NCI-H82 (cell line): ENCODE results near the gene SP7.
A peak's percentile ranks its signal among the peaks of the same experiment; 100 is the strongest.
"Not testable (repeated sequence)": the region's sequence is repeated elsewhere in the genome, so short reads cannot be mapped to it uniquely, and the experiment has no call there.

ENCODE experiments used
- DNase-seq: peaks from one replicate; lab custom pipeline; 2025; lab: John Stamatoyannopoulos, UW

The SP7 gene

GRCh38 chr12:53336181-53336681 is at the start of gene SP7:
Gene SP7 (minus strand): TSS chr12:53336354. CDS start chr12:53335646, 708 bp downstream.
- DNase-seq = no peak

GRCh38 chr12:53383258-53383657 is 47.1 kb upstream of the SP7 start:
- DNase-seq = no peak

DNA sequence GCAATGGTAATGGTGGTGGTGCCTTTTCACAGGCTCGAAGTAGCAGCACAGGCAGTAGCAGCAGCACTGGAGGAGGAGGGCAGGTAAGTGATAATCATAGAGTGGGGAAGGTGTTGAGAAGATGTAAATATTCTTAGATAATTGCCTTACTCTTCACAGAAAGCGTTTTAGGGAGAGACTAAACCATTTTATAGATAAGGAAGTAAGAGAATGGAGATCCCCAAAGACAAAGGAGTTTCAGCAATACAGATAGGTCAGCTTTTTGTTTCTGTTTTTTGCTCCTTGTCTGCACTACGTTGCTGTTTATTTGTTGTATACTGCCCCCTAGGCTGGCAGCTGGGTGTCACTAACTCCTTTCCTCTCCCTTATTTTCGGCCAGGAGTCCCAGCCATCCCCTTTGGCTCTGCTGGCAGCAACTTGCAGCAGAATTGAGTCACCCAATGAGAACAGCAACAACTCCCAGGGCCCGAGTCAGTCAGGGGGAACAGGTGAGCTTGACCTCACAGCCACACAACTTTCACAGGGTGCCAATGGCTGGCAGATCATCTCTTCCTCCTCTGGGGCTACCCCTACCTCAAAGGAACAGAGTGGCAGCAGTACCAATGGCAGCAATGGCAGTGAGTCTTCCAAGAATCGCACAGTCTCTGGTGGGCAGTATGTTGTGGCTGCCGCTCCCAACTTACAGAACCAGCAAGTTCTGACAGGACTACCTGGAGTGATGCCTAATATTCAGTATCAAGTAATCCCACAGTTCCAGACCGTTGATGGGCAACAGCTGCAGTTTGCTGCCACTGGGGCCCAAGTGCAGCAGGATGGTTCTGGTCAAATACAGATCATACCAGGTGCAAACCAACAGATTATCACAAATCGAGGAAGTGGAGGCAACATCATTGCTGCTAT is 45.8 kb upstream of the SP7 start:
- peak; percentile 62 for DNase-seq

GRCh38 chr12:53380794-53381730 is 44.9 kb upstream of the SP7 start:
- DNase-seq = peak; percentile 42

GRCh38 chr12:53380104-53380793 is 44.1 kb upstream of the SP7 start, which contains the start of gene SP1:
Gene SP1 (plus strand): TSS chr12:53380176. CDS start chr12:53380292, 116 bp downstream.
- peak; percentile 93 for DNase-seq

DNA sequence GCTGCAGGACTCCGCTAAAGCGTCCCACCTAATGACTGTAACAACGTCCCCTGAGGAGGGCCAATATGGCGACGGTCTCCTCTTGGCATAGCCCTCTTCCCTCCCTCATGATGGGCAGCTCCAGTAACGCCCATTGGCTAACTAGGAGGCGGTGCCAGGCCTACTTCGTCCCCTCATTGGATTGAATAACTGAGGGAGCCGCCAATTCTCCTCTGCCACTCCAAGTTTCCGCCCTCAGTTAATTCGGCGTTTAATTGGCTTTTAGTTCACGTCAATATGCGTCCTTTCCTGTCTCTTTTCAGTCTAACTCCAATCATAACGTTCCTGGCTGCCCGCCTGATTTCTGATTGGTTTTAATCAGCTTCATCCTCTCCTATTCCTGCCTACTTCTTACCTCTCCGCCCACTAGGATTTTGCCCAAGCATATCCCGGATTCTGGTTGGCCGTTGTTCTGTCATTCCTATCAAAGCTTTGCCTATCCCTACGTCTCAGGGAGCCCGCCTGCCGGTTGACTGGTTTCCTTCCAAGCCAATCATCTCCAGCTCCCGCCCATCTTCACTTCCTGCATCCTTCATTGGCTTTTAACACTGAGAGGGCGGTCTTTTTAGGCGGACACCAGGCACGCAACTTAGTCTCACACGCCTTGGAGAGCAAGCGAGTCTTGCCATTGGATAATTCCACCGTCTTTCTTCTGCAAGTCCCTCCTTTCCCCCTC is 43.4 kb upstream of the SP7 start:
- DNase-seq = peak; percentile 100

GRCh38 chr12:53378724-53379388 is 42.7 kb upstream of the SP7 start:
- DNase-seq = peak; percentile 45

GRCh38 chr12:53378222-53378621 is 42.1 kb upstream of the SP7 start:
- DNase-seq = peak; percentile 32

DNA sequence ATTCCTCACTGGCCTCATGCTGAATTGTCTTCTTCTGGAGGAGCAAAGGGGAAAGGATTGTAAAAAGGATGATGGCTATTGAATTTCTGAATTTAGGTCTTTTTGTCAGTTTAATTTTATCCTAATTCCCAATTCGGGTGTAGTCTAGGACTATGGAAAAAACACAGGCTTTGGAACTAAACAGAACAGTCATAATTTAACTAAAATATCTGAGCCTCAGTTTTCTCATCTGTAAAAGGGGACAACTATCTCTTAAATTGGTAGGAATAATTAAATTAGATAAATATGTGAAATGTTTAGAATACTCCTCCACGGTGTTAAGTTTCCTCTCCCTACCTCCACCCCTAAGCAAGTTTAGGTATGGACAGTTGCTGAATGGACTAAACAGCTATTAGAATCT is 40.6 kb upstream of the SP7 start:
- DNase-seq = no peak

GRCh38 chr12:53374277-53374676 is 38.1 kb upstream of the SP7 start:
- not testable (repeated sequence) for DNase-seq

DNA sequence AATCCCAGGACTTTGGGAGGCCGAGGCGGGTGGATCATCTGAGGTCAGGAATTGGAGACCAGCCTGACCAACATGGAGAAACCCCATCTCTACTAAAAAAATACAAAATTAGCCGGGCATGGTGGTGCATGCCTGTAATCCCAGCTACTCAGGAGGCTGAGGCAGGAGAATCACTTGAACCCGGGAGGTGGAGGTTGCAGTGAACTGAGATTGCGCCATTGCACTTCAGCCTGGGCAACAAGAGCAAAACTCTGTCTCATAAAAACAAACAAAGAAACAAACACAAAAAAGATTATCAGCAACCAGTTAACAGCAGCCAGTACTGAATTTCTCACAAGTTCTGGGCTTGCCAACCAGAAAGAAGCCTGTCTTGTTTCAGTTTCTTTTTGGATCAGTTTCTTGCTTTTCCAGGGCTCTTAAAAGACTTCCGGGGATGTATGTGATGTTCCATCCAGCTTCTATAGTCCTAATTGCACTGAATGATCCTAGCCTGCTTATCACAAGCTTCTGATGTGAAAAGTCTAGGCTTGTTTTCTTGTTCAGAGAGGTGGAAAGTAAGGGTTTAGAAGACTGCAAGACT is 37.5 kb upstream of the SP7 start:
- DNase-seq = not testable (repeated sequence)

- no peak for DNase-seq
Measured at GRCh38 chr12:53365245-53365904, 29.2 kb upstream of the SP7 start.

GRCh38 chr12:53361638-53362037 is 25.5 kb upstream of the SP7 start:
- DNase-seq = not testable (repeated sequence)

GRCh38 chr12:53358836-53359419 is 22.8 kb upstream of the SP7 start:
- no peak for DNase-seq

DNA sequence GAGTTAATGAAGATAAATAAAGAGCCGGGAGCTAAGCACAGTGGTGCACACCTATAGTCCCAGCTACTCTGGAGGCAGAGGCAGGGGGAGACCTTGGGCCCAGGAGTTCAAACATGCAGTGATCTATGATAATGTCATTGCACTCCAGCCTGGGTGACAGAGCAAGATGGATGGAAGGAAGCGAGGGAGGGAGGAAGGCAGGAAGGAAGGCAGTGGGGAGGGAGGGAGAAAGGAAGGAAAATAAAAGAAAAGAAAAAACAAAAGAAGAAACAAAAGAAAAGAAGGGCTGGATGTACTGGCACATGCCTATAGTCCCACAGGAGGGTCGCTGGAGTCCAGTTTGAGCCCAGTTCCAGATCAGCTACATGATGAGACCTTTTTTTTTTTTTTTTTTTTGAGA is 19.0 kb upstream of the SP7 start:
- DNase-seq = no peak

GRCh38 chr12:53353257-53353655 is 17.1 kb upstream of the SP7 start:
- DNase-seq = no peak

DNA sequence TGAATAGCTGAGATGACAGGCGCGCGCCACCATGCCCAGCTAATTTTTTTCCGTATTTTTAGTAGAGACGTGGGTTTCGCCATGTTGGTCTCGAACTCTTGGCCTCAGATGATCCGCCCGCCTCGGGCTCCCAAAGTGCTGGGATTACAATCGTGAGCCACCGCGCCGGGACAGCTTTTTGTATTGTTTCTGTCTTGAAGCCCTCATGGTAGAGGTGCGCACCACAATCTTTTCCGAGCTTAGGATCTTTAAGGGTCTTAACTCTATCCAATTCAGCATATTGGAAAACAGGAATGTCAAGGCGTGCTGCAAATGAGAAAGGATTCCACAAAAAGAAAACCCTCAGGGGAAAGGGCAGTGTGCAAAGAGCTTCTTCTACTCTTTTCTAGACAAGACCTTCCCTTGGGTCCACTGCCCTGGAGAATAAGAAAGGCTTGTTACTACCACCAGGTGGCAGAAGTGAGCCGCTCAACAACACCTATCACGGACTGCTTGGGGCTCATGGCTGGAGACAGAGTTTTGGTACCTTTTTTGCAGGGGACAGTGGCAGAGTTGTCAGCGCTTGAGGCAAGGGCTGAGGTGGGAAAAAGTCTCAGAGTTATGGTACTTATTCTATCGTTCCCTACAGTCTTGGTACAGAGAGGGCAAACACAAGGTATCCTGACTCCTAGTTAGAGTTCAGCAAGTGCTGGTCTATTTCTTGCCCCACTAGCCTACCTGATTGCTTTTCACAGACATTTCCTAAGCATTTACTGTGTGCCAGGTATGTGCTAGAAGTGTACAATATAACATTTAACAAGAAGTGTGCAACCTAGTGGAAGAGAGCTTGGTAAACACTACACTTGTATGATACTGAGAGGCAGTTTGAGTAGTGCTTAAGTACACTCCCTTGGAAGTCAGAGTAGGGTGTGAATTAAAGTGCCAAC is 16.4 kb upstream of the SP7 start:
- peak; percentile 93 for DNase-seq

GRCh38 chr12:53347905-53348304 is 11.8 kb upstream of the SP7 start:
- no peak for DNase-seq
